HG03378 (cell line): ENCODE measurements around the gene RASA3.
"Not testable (repeated sequence)": the region's sequence is repeated elsewhere in the genome, so short reads cannot be mapped to it uniquely, and the experiment has no call there.

ENCODE experiments used
- ATAC-seq: cut with Tn5 transposase; IDR thresholded peaks from one replicate; pipeline ENCODE4 v1.9.1; 2021; ENCODE audit warnings: mild to moderate bottlenecking, moderate library complexity; ENCODE audit not compliant: unreplicated experiment

The RASA3 gene

DNA sequence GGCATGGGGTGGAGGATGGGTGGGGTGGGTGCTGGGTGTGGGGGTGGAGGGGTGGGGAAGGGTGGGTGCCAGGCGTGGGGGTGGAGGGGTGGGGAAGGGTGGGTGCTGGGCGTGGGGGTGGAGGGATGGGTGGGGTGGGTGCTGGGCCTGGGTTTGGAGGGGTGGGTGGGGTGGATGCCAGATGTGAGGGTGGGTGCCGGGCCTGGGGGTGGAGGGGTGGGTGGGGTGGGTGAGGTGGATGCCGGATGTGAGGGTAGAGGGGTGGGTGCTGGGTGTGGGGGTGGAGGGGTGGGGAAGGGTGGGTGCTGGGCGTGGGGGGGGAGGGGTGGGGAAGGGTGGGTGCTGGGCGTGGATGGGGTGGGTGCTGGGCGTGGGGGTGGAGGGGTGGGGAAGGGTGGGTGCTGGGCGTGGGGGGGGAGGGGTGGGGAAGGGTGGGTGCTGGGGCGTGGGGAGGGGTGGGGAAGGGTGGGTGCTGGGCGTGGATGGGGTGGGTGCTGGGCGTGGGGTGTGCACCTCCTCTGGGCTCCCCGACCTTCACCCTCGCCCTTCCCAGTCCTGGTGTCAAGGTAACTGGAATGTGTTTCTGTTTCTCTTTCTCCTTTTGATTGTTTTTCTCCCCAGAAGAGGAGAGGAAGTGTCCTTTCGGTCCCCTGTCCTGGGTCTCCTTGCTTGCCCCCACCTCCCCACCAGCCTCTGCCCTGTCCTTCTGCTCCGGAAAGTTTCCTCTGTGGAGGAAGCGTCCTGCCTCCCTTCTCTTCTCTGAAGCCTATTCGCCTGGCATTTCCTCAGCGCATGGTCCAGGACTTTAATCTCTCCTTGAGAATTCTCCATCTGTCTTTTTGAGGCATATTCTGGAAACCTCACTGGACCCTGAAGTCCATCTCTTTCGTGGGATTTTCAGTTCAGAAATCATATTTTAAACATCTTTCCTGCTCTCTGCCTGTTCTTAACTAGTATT lies 23.8 kb upstream of the RASA3 start:
- ATAC-seq = no peak

DNA sequence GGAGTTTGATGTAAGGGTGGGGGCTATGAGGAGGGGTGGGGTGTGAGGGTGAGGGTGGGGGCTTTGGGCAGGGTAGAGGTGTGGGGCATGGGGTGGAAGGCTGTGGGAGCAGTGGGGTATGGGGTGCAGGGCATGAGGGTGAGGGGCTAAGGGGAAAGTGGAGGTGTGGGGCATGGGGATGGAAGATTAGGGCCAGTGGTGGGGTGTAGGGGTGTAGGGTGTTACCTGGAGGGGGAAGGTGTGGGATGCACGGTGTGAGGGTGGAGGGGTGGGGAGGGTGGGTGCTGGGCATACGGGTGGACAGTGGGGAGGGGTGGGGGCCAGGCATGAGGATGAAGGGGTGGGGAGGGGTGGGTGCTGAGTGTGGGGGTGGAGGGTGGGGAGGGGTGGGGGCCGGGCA lies 22.9 kb upstream of the RASA3 start:
- no peak for ATAC-seq

- ATAC-seq = no peak
These were observed 22.1 kb upstream of the RASA3 start for GRCh38 chr13:114154476-114154875.

DNA sequence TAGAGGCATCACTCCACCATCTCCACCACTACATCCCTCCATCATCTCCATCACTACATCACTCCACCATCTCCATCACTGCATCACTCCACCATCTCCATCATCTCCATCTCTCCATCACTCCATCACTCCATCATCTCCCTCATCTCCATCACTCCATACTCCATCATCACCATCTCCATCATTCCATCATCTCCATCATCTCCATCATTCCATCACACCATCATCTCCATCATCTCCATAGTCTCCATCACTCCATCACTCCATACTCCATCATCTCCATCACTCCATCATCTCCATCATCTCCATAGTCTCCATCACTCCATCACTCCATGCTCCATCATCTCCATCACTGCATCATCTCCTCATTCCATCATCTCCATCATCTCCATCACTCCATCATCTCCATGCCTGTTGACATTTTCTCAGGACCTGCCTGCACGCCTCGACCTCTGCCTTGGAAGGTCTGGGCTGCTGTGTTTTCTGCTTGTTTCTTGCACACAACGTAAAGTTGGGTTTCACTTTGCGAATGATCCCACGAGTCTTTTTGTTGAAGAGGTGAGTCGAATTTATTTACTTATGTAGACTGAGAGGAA lies 21.2 kb upstream of the RASA3 start:
- no peak for ATAC-seq

DNA sequence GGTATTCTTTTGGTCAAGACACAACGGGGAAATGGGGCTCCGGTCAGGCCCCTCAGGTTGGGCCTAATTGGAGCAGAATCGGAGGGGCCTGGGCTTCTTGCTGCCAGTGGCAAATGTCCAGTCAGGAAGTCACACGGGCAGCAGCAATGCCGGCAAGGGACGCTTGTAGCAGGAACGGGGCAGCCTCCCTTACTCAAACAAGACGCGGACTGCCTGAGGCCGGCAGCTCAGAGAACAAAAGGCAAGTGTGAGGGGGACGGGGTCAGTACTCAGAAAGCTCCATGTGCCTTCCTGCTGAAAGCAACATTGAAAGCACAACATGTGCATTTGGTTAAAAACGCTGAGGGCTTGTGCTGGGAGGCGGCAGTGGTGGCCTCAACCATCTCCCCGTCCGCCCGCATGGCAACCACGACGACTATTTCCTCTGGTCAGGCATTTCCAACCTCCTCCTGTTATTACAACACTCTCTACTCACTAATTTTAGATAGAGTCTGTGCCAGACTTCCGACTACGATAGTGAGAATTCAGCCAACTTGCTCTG lies 20.5 kb upstream of the RASA3 start:
- no peak for ATAC-seq

DNA sequence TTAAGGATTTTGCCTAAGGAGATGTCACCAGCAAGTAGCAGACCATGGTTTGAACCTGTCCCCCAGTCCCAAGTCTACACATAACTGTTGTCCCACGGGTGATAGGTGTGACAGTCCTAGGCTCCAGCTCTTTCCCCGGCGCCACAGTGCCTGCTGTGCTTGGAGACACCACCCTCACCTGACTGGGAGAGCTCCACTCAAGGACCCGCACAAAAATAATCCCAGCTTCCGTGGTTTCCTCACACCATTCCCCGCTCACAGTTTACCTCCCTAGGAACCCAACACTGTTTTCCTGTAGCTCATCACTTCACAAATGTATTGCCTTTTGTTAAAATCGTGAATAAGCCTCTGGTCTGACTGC lies 19.8 kb upstream of the RASA3 start:
- no peak for ATAC-seq

GRCh38 chr13:114151565-114152284 lies 19.3 kb upstream of the RASA3 start:
- ATAC-seq = no peak

DNA sequence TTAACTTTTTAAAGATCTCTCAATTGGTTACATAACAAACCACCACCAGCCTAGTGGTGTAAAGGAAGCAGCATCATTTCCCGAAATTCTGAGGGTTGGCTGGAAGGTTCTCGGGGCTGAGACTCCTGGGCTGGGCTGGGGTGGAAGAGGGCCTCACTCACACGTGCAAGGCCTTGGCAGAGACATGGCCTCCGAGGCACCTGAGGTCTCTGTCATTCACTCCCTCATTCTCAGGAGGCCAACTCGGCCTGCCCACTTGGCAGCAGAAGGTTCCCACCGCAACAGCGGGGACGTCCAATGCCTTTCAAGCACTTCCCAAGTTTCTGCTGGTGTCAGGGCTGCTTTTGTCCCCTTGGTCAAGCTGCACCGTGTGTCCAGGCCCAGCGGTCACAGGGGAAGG lies 18.6 kb upstream of the RASA3 start:
- no peak for ATAC-seq

GRCh38 chr13:114149774-114150740 lies 17.6 kb upstream of the RASA3 start:
- ATAC-seq = no peak

DNA sequence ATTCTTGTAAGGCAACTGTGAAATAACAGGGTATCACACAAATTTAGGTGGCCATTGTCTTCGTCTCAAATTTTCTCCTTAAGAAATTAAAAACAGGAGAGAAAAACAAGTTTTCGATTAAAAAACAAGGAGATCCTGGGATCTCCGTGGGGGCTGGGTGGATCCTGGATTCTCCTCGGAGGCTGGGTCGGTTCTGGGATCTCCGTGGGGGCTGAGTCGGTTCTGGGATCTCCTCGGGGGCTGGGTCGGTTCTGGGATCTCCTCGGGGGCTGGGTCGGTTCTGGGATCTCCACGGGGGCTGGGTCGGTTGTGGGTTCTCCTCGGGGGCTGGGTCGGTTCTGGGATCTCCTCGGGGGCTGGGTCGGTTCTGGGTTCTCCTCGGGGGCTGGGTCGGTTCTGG lies 16.5 kb upstream of the RASA3 start:
- not testable (repeated sequence) for ATAC-seq

GRCh38 chr13:114148521-114148855 lies 16.1 kb upstream of the RASA3 start:
- peak; percentile 83 for ATAC-seq

- ATAC-seq = peak; percentile 15
These were observed 15.5 kb upstream of the RASA3 start for GRCh38 chr13:114147803-114148520.

DNA sequence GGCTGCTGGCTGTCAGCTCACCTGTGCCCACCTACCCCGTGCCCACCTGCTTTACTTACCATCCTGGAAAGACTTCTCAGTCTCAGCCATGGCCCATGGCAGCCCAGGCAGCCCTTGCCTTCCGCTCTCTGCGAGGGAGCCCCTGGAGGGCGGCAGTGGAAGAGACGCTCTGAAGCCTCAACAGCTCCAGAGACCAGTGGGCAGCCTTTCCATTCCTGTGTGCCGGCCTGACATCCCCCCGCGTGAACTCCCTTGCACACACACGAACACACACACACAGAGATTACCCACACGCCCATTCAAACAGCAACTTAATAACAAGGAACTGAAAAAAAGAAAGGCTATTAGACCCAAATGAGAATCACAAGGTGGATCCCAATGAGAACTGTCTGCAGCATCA lies 14.2 kb upstream of the RASA3 start:
- ATAC-seq = no peak

DNA sequence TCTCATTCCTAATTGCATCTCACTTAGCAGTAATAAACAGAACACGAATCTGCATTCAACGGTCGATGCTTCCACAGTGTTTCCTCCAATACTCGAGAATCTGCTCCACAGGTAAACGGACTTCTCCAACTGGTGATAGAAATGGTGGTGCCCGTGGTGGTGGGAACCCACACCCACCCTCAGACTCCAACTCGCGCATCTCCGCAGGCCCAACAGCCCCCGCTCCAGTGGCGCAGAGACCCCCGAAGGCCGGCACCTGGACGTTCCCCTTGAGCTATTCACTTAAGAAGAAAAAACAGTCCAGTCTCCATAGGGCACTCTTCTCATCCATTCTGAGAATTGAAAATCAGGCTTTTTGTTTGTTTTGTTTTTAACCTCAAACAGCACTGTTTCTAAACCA lies 13.8 kb upstream of the RASA3 start:
- ATAC-seq = no peak

GRCh38 chr13:114145722-114146121 lies 13.3 kb upstream of the RASA3 start:
- no peak for ATAC-seq

- ATAC-seq = no peak
These were observed 12.8 kb upstream of the RASA3 start for GRCh38 chr13:114145256-114145655.

GRCh38 chr13:114144606-114145244 lies 12.3 kb upstream of the RASA3 start:
- ATAC-seq = no peak

DNA sequence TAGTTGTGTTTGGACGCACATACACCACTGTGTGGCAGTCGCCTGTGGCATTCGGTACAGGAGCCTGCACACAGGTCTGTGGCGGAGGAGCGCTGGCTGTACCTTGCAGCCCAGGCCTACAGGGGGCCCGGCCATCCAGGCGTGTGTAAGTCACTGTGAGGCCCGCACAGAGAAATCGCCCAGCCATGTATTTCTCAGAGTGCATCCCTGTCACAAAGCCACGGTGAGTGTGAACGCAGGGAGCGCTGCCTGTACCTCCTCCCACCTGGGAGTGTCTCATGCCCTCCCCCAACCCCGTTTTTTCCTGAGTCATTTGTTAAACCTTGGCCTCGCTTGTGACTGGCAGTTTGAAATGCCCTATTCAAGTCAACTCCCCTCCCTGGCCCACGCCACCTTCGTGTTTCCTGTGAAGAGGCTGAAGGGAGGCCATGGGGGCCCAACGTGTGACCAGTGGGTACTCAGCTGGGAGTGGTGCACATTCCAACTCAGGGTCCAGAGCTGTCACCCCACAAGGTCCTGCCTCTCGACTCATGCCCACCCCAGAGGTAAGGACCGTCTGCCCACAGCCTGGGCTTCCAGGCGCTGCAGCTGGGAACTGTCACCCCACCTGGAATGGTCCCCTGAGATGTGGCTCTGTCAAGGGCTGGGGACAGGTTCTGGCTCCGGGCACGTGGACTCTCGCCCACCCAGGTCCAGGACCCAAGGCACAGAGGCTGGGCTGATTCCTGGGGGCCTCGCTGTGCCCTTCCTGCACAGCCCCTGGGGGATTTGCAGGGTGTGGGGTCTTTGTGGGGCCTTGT lies 11.6 kb upstream of the RASA3 start:
- peak; percentile 37 for ATAC-seq
